GM23338 (cell line): Measurements from ENCODE around the gene SLC25A24. TPM values are rescaled to one million over a fixed set of nuclear protein-coding genes. Genes with fewer than 3 reads are reported as not detected.

Experiments used
- ATAC-seq: fragments of 200-7000 bp; cut with Tn5 transposase; 3 replicates; pipeline ENCODE4 v1.9.1; 2020
- DNase-seq: peaks from one replicate; pipeline ENCODE4 v3.0.0-alpha.2; 2015; ENCODE audit warnings: low spot score
- H2AFZ ChIP-seq: fragments of 200-600 bp; sonication (generic); 2 replicates; pipeline ENCODE4 v1.8.0; 2016; ENCODE audit warnings: antibody characterized with exemption, mild to moderate bottlenecking, moderate library complexity
- H3F3A ChIP-seq: fragments of 200-600 bp; sonication (generic); replicated peaks from 2 replicates; pipeline ENCODE4 v1.8.0; 2017; ENCODE audit warnings: antibody characterized with exemption, mixed run types, low read depth
- H3K27ac ChIP-seq: fragments of 200-600 bp; sonication (generic); 2 replicates; pipeline ENCODE4 v1.6.1; 2016; ENCODE audit warnings: low read depth
- H3K27me3 ChIP-seq: fragments of 200-600 bp; sonication (generic); 2 replicates; pipeline ENCODE4 v1.8.0; 2016; ENCODE audit warnings: mild to moderate bottlenecking, mixed run types, moderate library complexity; ENCODE audit not compliant: insufficient read depth
- H3K36me3 ChIP-seq: fragments of 200-600 bp; sonication (generic); 2 replicates; pipeline ENCODE4 v1.8.0; 2016; ENCODE audit warnings: mild to moderate bottlenecking; ENCODE audit not compliant: insufficient read depth
- H3K4me1 ChIP-seq: fragments of 200-600 bp; sonication (generic); 2 replicates; pipeline ENCODE4 v1.8.0; 2016; ENCODE audit warnings: mild to moderate bottlenecking, moderate library complexity; ENCODE audit not compliant: insufficient read depth
- H3K4me2 ChIP-seq: fragments of 200-600 bp; sonication (generic); 2 replicates; pipeline ENCODE4 v1.7.1; 2017; ENCODE audit warnings: mixed run types
- H3K4me3 ChIP-seq: fragments of 200-600 bp; sonication (generic); 2 replicates; pipeline ENCODE4 v1.6.1; 2016; ENCODE audit warnings: mixed run types
- H3K79me2 ChIP-seq: fragments of 200-600 bp; sonication (generic); replicated peaks from 2 replicates; pipeline ENCODE4 v1.8.0; 2017; ENCODE audit warnings: mild to moderate bottlenecking; ENCODE audit not compliant: insufficient read depth
- H3K9me2 ChIP-seq: fragments of 200-600 bp; sonication (generic); 2 replicates; pipeline ENCODE4 v1.8.0; 2017; ENCODE audit not compliant: insufficient read depth
- H4K20me1 ChIP-seq: fragments of 200-600 bp; sonication (generic); replicated peaks from 2 replicates; pipeline ENCODE4 v1.8.0; 2017; ENCODE audit warnings: mild to moderate bottlenecking; ENCODE audit not compliant: insufficient read depth
- H3K27ac Mint-ChIP-seq: 2 replicates; pipeline ENCODE4 v1.8.0; 2020; ENCODE audit warnings: inconsistent platforms, mild to moderate bottlenecking, moderate library complexity, mixed read lengths
- H3K27me3 Mint-ChIP-seq: 3 replicates; pipeline ENCODE4 v1.8.0; 2022; ENCODE audit warnings: low read depth, mild to moderate bottlenecking, moderate library complexity, mixed read lengths, inconsistent platforms; ENCODE audit not compliant: insufficient read depth, poor library complexity
- H3K36me3 Mint-ChIP-seq: 3 replicates; pipeline ENCODE4 v1.8.0; 2021; ENCODE audit warnings: low read depth, mild to moderate bottlenecking, inconsistent platforms, moderate library complexity, mixed read lengths
- H3K4me1 Mint-ChIP-seq: 3 replicates; pipeline ENCODE4 v1.8.0; 2020; ENCODE audit warnings: mild to moderate bottlenecking, inconsistent platforms, mixed read lengths
- H3K4me3 Mint-ChIP-seq: 3 replicates; pipeline ENCODE4 v1.8.0; 2021; ENCODE audit warnings: moderate library complexity, mild to moderate bottlenecking, inconsistent platforms, mixed read lengths
- H3K9me3 Mint-ChIP-seq: 3 replicates; pipeline ENCODE4 v1.8.0; 2020; ENCODE audit warnings: moderate library complexity, mild to moderate bottlenecking, inconsistent platforms, mixed read lengths
- ETS1 ChIP-seq: IDR thresholded peaks from 2 replicates; pipeline ENCODE4 v1.6.1; 2016; ENCODE audit warnings: antibody characterized with exemption
- EZH2 ChIP-seq: fragments of 200-600 bp; sonication (generic); IDR thresholded peaks from one replicate; pipeline ENCODE4 v1.8.0; 2017; ENCODE audit warnings: antibody characterized with exemption, mild to moderate bottlenecking, low read depth; ENCODE audit not compliant: unreplicated experiment
- JUNB ChIP-seq: IDR thresholded peaks from one replicate; pipeline ENCODE4 v1.6.1; 2016; ENCODE audit warnings: antibody characterized with exemption; ENCODE audit not compliant: unreplicated experiment
- REST ChIP-seq: IDR thresholded peaks from one replicate; pipeline ENCODE4 v1.6.1; 2018; ENCODE audit warnings: antibody characterized with exemption; ENCODE audit not compliant: unreplicated experiment
- STAT1 ChIP-seq: IDR thresholded peaks from one replicate; pipeline ENCODE4 v1.6.1; 2016; ENCODE audit warnings: antibody characterized with exemption; ENCODE audit not compliant: unreplicated experiment
- ZNF114 ChIP-seq: fragments of 250-450 bp; sonication (Bioruptor Pico); IDR thresholded peaks from 2 replicates; pipeline ENCODE4 v1.5.0; 2020; ENCODE audit warnings: mild to moderate bottlenecking, moderate library complexity
- ZNF331 ChIP-seq: fragments of 250-450 bp; sonication (Bioruptor Pico); IDR thresholded peaks from 2 replicates; pipeline ENCODE4 v1.5.0; 2020; ENCODE audit warnings: low read depth, mild to moderate bottlenecking, moderate library complexity
- polyA plus RNA-seq: library from polyadenylated mRNA; unstranded; fragments of >200 nt; fragmentation: Nextera tagmentation; extraction: Ambion mirVana; gene quantifications from 2 replicates; pipeline ENCODE4 v1.2.1, GENCODE V29; 2016
- total RNA-seq: library from RNA; depleted of rRNA; stranded (reverse); fragments of >200 nt; shearing (Covaris generic); gene quantifications from 2 replicates; pipeline ENCODE4 v1.2.3, GENCODE V29; 2014

The SLC25A24 gene
- total and polyA plus RNA-seq, 2 experiments from 2014 or later, result 17.4 to 46.0 TPM

GRCh38 chr1:108192581-108192980 is 7.6 kb downstream of the SLC25A24 start (continued):
- no peak for TF ChIP-seq REST
- TF ChIP-seq JUNB, result no peak
- TF ChIP-seq ZNF331 (CRISPR knock-in tag), result no peak
- no peak for TF ChIP-seq STAT1
- TF ChIP-seq ETS1, result no peak
- no peak for TF ChIP-seq ZNF114

GRCh38 chr1:108190686-108191416 is 9.3 kb downstream of the SLC25A24 start:
- Histone ChIP-seq H3K79me2 (peaks cover 56% of the 10 kb centered on the region), H3F3A (no peaks in the 10 kb centered on the region), H3K36me3 (no peaks in the 10 kb centered on the region), H3K27me3 (no peaks in the 10 kb centered on the region), H3K4me3 (no peak overlapping the region), H3K4me2 (no peak overlapping the region), H3K9me2 (no peaks in the 10 kb centered on the region), H4K20me1 (no peaks in the 10 kb centered on the region), H2AFZ (no peak overlapping the region), H3K4me1 (no peaks in the 10 kb centered on the region), H3K27ac (no peak overlapping the region)
- H3K4me1 Mint-ChIP-seq, result no peaks in the 10 kb centered on the region; the same call in 2 of the 3 replicates
- H3K27me3 Mint-ChIP-seq, result peaks cover 2% of the 10 kb centered on the region
- no peak overlapping the region for H3K27ac Mint-ChIP-seq
- no peak for DNase-seq
- ATAC-seq, result no peak
- peaks cover 35% of the 10 kb centered on the region for H3K36me3 Mint-ChIP-seq
- H3K4me3 Mint-ChIP-seq, result no peak overlapping the region
- no peaks in the 10 kb centered on the region; the same call in 2 of the 3 replicates for H3K9me3 Mint-ChIP-seq
- TF ChIP-seq ETS1 (no peak), STAT1 (no peak), ZNF114 (no peak), REST (no peak), EZH2 (no peak), JUNB (no peak)
